ENCODE data around the gene PCOLCE2. TPM values are rescaled to one million over a fixed set of nuclear protein-coding genes. Genes with fewer than 3 reads are reported as not detected.

The PCOLCE2 gene
- total and polyA plus RNA-seq, 2 of the 8 experiments (the other 6 are each of a cell fraction or from before 2014, with no cell fraction given): 11.1 to 12.6 TPM

DNA sequence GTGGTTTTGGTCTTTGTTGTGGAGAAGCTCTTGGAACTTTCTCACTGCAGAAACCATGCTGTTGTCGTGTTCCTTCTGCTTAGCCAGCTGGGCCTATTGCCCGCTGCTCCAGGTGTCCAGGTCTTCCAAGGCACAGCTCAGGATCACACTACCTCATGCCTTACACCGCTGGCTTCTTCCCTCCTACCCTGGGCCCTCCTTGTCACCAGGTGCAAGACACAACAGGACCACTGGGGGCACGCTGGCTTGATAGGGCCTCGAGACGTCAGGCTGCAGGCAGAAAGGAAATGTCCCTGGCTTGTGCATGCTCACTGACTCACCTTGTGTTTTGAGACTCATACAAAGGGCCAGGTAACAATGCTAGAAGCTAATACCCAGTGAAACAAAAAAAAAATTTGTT, 42.3 kb upstream of the PCOLCE2 start:
- Histone ChIP-seq H2BK12ac (ENCODE audit: low read depth, low read length) (no peak overlapping the region), H2BK5ac (ENCODE audit: low read depth, low read length) (no peak overlapping the region), H3K4ac (replicated peaks; ENCODE audit: insufficient read length, low read depth, low read length) (no peak overlapping the region), H3K27ac (ENCODE audit: low read depth, low read length) (no peak overlapping the region), H3K79me1 (ENCODE audit: low read depth, low read length) (no peaks in the 10 kb centered on the region), H2BK20ac (ENCODE audit: low read length) (no peak overlapping the region), H4K8ac (ENCODE audit: extremely low read depth, insufficient read depth, low read length) (no peak overlapping the region), H2BK120ac (replicated peaks; ENCODE audit: low read depth, low read length) (no peak overlapping the region), H2AK5ac (ENCODE audit: low read depth, low read length) (no peak overlapping the region), H3K4me1 (replicated peaks in 1 of 4; ENCODE audit: control insufficient read depth in 3 of 4, insufficient read depth in 4 of 4, low read length in 3 of 4) (no peaks in the 10 kb centered on the region), H3K9ac (replicated peaks in 1 of 4; ENCODE audit: extremely low read depth in 1 of 4, low read depth in 3 of 4, low read length in 3 of 4) (no peak overlapping the region), H2BK15ac (ENCODE audit: low read length) (no peak overlapping the region), H3K14ac (ENCODE audit: insufficient read length) (no peak overlapping the region), H2AFZ (ENCODE audit: low read length) (peak overlapping the region; percentile 67; the same call in 1 of the 2 replicates), H3K56ac (replicated peaks; ENCODE audit: insufficient read length, low read depth, low read length) (no peak overlapping the region), H4K91ac (replicated peaks; ENCODE audit: insufficient read length, low read length) (no peak overlapping the region), H3K23ac (ENCODE audit: insufficient read length) (no peak overlapping the region), H4K20me1 (replicated peaks in 1 of 2; ENCODE audit: control insufficient read depth in 1 of 2, insufficient read depth in 2 of 2, low read length in 2 of 2) (no peaks in the 10 kb centered on the region), H3K27me3 (replicated peaks in 1 of 4; ENCODE audit: control insufficient read depth in 3 of 4, extremely low read depth in 1 of 4, insufficient read depth in 3 of 4, low read length in 3 of 4) (no peaks in the 10 kb centered on the region), H3K9me3 (ENCODE audit: insufficient read depth in 2 of 2, low read depth in 1 of 2, low read length in 1 of 2) (no peaks in the 10 kb centered on the region), H3K4me3 (ENCODE audit: extremely low read depth in 1 of 4, insufficient read depth in 2 of 4, low read depth in 3 of 4, low read length in 4 of 4) (no peak overlapping the region), H3K79me2 (ENCODE audit: control insufficient read depth in 1 of 2, insufficient read depth in 2 of 2, low read length in 2 of 2) (no peaks in the 10 kb centered on the region), H4K5ac (ENCODE audit: insufficient read length, low read depth, low read length) (no peak overlapping the region), H3K36me3 (ENCODE audit: control insufficient read depth in 2 of 4, insufficient read depth in 4 of 4, low read length in 3 of 4) (no peaks in the 10 kb centered on the region), H3K23me2 (ENCODE audit: low read depth, low read length) (no peaks in the 10 kb centered on the region), H3K4me2 (ENCODE audit: insufficient read depth in 1 of 2, low read depth in 2 of 2, low read length in 2 of 2) (no peak overlapping the region), H3K18ac (ENCODE audit: extremely low read depth, low read length) (no peak overlapping the region)
- ChIA-PET CTCF (ENCODE audit: partially characterized antibody) (interaction anchor here (0.7 to 6.7 kb wide), 32 partner anchors 8 to 1387 kb away, joined by 3 to 51 read pairs (median 4); partner anchors contain the start of gene PCOLCE2), POLR2A (ENCODE audit: partially characterized antibody) (interaction anchor here (1.5 kb wide), 1 partner anchor 16 kb away, joined by 3 read pairs; no protein-coding TSS in a partner anchor)
- FAIRE-seq (no peak), DNase-seq (ENCODE audit: low read depth in 1 of 2, low spot score in 2 of 2) (peak in 1 of 2 experiments; percentile 60)
- WGBS, 2 experiments (ENCODE audit: extremely low coverage in 1 of 2, insufficient coverage in 1 of 2, insufficient read length in 1 of 2, insufficient replicate concordance in 2 of 2, low coverage in 1 of 2, low lambda C conversion rate in 2 of 2, missing lambda C conversion rate in 1 of 2): 73% methylated on average over 6 of the region's 6 CpGs; no CpG with 5 or more reads in 1 of the 2 experiments
- TF ChIP-seq RAD21 (IDR thresholded peaks at IDR 0.05 in 1 of 2, conservative IDR thresholded peaks at IDR 0.05 in 1 of 2; ENCODE audit: low read depth in 2 of 2, low read length in 2 of 2): peak; percentile 41 to 49
- TF ChIP-seq, protein P1, sequence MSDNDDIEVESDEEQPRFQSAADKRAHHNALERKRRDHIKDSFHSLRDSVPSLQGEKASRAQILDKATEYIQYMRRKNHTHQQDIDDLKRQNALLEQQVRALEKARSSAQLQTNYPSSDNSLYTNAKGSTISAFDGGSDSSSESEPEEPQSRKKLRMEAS (IDR thresholded peaks at IDR 0.05): peak; percentile 82
- no peak for TF ChIP-seq POU5F1 (IDR thresholded peaks at IDR 0.05; ENCODE audit: low read depth, low read length)
- TF ChIP-seq KDM4A (IDR thresholded peaks at IDR 0.05; ENCODE audit: low read depth, low read length, severe bottlenecking): no peak
- no peak for TF ChIP-seq HDAC2 (IDR thresholded peaks at IDR 0.05; ENCODE audit: borderline replicate concordance in 1 of 2, low read depth in 2 of 2, low read length in 2 of 2)
- TF ChIP-seq SP4 (IDR thresholded peaks at IDR 0.05; ENCODE audit: low read length): no peak
- TF ChIP-seq TCF12 (IDR thresholded peaks at IDR 0.05; ENCODE audit: low read depth, low read length): no peak
- TF ChIP-seq POLR2AphosphoS5 (IDR thresholded peaks at IDR 0.05; ENCODE audit: low read depth, low read length): no peak
- no peak for TF ChIP-seq RXRA (IDR thresholded peaks at IDR 0.05; ENCODE audit: insufficient read depth, low read depth, low read length)
- no peak for TF ChIP-seq SRF (IDR thresholded peaks at IDR 0.05; ENCODE audit: low read depth, low read length)
- TF ChIP-seq GTF2F1 (IDR thresholded peaks at IDR 0.05; ENCODE audit: borderline replicate concordance, low read depth, low read length): no peak
- no peak for TF ChIP-seq KDM1A (IDR thresholded peaks at IDR 0.05; ENCODE audit: borderline replicate concordance, low read length)
- TF ChIP-seq SIX5 (IDR thresholded peaks at IDR 0.05; ENCODE audit: low read depth, low read length): no peak
- no peak for TF ChIP-seq CTBP2 (IDR thresholded peaks at IDR 0.05; ENCODE audit: borderline replicate concordance, insufficient read depth, insufficient read length, low read length)

Measured in H1 (cell line).